PC-3 (cell line): ENCODE results near the gene MPND.

ENCODE experiments used
- EZH2 ChIP-seq: fragments of 300-600 bp; sonication (generic); IDR thresholded peaks from one replicate; pipeline ENCODE4 v1.6.1; 2017; ENCODE audit warnings: antibody characterized with exemption, mild to moderate bottlenecking, low read length; ENCODE audit not compliant: unreplicated experiment
- TF ChIP-seq, protein P1 (sequence below): fragments of 300-600 bp; sonication (generic); conservative IDR thresholded peaks from 2 replicates; pipeline ENCODE4 v1.5.1; 2017; ENCODE audit warnings: antibody characterized with exemption, low read depth, mild to moderate bottlenecking, low read length

DNA sequence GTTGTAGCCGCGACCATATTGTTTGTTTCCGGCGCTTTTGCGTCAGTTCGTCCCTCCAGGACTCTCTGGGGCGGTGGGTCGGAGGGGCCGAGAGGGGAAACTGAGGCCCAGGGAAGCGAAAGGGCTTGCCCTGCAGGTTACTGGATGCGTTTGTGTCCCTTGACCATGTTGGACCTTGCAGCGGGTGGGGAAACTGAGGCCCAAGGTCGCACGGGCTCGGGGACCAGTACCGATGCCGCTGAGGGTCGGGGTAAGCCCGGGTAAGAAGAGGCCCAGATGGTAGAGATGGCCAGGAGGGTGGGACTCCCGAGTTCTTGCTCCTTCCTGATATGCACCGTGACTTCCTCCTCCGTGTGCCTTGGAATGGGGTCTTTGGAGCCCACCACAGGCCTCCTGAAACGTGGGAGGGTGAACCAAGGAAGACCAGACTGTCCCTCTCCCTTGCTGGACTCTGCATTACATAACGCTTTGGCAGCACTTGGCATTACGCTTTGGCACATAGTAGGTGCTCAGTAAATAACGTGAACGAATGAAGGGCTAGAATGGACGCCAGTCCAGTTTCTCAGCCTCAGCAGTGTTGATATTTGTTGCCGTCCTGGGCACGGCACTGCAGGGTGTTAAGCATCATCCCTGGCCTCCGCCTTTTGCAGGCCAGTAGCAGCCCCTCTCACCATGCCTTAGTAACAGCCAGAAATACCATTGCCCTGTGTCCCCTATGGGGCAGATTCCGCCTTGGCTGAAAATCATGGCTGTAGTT, 59.8 kb downstream of the MPND start:
- TF ChIP-seq, protein P1, sequence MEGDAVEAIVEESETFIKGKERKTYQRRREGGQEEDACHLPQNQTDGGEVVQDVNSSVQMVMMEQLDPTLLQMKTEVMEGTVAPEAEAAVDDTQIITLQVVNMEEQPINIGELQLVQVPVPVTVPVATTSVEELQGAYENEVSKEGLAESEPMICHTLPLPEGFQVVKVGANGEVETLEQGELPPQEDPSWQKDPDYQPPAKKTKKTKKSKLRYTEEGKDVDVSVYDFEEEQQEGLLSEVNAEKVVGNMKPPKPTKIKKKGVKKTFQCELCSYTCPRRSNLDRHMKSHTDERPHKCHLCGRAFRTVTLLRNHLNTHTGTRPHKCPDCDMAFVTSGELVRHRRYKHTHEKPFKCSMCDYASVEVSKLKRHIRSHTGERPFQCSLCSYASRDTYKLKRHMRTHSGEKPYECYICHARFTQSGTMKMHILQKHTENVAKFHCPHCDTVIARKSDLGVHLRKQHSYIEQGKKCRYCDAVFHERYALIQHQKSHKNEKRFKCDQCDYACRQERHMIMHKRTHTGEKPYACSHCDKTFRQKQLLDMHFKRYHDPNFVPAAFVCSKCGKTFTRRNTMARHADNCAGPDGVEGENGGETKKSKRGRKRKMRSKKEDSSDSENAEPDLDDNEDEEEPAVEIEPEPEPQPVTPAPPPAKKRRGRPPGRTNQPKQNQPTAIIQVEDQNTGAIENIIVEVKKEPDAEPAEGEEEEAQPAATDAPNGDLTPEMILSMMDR = no peak
- TF ChIP-seq EZH2 = no peak
